ENCODE results near the gene HOXD4. TPM values are rescaled to one million over a fixed set of nuclear protein-coding genes. Genes with fewer than 3 reads are reported as not detected.

The HOXD4 gene
- total RNA-seq, 4 donors from 2014 or later: 1.7 to 13.2 (median 7.0) TPM

DNA sequence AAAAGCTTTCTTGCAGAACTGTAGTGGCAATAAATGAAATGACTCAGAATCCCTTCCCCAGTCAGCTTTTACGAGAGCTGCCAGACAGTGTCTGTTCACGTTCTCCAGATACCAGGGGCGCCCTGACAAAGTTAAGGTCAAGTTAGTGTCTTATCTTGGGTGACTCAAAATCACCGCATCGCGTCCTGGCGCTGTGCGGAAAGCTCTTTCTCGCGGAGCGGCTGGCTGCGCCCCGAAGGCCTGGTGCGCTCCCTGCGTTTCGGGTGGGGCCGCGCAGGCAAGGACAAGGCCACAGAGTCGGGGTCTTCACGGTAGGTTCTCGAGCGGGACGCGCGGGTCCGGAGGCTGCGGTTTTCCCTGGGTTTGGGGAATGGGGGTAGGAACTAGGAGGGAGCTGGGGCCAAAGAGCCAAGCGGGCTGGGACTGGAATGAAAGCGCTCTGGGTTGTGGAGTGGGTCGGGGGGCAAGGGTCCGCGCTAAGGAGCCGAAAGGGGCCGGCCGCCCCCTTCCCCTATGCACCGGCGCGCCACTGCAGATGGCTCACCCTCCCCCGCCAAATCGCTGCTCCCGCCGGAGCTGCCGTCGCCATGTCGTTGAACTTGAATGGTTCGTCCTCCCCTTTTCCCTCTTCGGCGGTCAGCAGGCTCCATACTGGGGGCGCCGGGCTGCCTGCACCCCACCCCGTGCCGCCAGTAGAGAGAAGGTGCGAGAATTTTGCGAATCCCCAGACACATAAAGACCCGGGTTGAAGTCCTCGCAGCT is 46.9 kb upstream of the HOXD4 start:
- Histone ChIP-seq H3K27ac (no peak overlapping the region), H3K4me3 (no peak overlapping the region), H3K9me3 (peaks cover 0 to 5% (median 0%) of the 10 kb centered on the region in 4 donors), H3K4me1 (peaks cover 0 to 34% (median 1%) of the 10 kb centered on the region in 4 donors), H3K27me3 (peaks cover 0 to 88% of the 10 kb centered on the region in 2 donors), H3K36me3 (no peaks in the 10 kb centered on the region)
- TF ChIP-seq POLR2A (IDR thresholded peaks at IDR 0.05): no peak
- TF ChIP-seq, protein P1, sequence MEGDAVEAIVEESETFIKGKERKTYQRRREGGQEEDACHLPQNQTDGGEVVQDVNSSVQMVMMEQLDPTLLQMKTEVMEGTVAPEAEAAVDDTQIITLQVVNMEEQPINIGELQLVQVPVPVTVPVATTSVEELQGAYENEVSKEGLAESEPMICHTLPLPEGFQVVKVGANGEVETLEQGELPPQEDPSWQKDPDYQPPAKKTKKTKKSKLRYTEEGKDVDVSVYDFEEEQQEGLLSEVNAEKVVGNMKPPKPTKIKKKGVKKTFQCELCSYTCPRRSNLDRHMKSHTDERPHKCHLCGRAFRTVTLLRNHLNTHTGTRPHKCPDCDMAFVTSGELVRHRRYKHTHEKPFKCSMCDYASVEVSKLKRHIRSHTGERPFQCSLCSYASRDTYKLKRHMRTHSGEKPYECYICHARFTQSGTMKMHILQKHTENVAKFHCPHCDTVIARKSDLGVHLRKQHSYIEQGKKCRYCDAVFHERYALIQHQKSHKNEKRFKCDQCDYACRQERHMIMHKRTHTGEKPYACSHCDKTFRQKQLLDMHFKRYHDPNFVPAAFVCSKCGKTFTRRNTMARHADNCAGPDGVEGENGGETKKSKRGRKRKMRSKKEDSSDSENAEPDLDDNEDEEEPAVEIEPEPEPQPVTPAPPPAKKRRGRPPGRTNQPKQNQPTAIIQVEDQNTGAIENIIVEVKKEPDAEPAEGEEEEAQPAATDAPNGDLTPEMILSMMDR (IDR thresholded peaks at IDR 0.05): no peak
- peak in 2 of 3 donors; percentile 45 to 48 for DNase-seq

DNA sequence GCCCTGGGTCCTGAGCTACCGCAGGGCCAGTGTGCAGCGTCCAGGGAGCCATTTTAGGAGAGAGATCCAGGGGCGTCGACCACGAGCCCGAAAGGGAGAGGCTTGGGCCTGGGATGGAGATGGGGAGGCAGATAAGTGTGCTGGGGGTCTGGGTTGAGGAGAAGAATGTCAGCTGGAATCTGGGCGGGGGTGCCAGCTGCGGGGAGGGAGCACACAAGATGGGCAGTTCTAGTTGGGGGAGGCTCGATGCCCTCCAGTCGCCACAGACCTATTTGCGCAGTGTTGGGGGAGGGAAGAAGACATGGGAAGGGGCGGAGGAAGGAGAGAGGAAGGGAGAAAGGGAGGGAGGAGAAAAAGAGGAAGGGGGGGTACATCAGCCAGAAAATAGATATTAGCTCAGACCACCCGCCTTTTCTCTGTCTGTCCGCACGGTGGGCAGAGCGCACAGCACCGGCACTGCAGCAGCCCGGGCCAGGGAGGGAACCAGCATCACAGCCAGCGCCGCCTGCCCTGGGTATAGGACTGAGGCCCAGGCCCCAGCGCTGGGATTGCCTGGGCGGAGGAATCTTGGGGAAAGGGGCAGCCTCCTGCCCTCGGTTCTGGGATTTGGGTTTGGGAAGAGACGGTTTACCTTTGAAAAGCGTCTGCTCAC is 46.1 kb upstream of the HOXD4 start:
- no peak overlapping the region for H3K4me3 ChIP-seq
- H3K9me3 ChIP-seq: peaks cover 0 to 5% (median 0%) of the 10 kb centered on the region in 4 donors
- H3K27ac ChIP-seq: no peak overlapping the region
- no peak for DNase-seq
- H3K4me1 ChIP-seq: peaks cover 0 to 34% (median 1%) of the 10 kb centered on the region in 4 donors
- H3K27me3 ChIP-seq: peaks cover 0 to 88% of the 10 kb centered on the region in 2 donors
- TF ChIP-seq, protein P1 (IDR thresholded peaks at IDR 0.05): no peak
- no peak for TF ChIP-seq POLR2A (IDR thresholded peaks at IDR 0.05)
- H3K36me3 ChIP-seq: no peaks in the 10 kb centered on the region

DNA sequence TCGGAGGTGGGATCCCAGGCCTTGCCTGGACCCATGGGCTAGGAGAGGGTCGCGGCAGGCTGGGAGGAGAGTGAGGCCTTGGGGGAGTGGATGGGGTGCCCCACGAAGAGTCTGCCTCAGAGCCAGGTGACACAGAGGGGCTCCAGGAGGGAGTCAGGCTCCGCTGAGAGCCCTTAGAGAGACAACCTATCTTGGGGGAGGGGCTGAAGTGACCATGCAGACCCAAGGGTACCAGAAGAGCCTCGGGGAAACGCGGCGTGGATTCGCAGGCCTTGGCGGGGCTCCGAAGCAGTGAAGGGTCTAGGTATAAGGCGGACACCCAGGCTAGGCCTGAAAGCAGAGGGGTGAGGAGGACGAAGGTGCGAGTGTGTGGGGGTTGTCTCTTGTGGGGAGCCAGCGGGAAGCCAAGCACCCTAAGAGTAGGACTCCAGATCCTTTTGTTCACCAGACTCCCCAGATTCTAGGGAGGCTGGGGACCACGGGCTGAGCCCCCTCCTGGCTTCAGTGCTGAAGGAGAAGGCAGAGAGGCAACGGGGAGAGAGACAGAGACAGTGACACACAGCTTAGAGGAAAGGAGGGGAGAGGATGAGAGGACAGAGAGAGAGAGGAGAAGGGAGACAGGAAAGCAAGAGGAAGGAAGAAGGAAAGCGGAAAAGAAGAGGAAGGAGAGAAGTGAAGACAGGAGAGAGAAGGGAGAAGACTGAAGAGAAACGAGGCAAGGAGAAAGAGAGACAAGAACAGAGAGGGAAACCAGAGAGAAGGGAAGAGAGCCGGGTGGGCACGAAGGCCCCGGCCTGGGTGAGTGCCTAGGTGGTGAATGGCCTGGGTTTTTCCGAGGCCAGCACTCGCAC is 45.4 kb upstream of the HOXD4 start:
- TF ChIP-seq POLR2A (IDR thresholded peaks at IDR 0.05): no peak
- TF ChIP-seq, protein P1 (IDR thresholded peaks at IDR 0.05): no peak
- Histone ChIP-seq H3K36me3 (no peaks in the 10 kb centered on the region), H3K27me3 (peaks cover 0 to 87% of the 10 kb centered on the region in 2 donors), H3K9me3 (peaks cover 0 to 5% (median 0%) of the 10 kb centered on the region in 4 donors), H3K27ac (no peak overlapping the region), H3K4me1 (peaks cover 0 to 34% (median 1%) of the 10 kb centered on the region in 4 donors), H3K4me3 (no peak overlapping the region)
- no peak for DNase-seq

DNA sequence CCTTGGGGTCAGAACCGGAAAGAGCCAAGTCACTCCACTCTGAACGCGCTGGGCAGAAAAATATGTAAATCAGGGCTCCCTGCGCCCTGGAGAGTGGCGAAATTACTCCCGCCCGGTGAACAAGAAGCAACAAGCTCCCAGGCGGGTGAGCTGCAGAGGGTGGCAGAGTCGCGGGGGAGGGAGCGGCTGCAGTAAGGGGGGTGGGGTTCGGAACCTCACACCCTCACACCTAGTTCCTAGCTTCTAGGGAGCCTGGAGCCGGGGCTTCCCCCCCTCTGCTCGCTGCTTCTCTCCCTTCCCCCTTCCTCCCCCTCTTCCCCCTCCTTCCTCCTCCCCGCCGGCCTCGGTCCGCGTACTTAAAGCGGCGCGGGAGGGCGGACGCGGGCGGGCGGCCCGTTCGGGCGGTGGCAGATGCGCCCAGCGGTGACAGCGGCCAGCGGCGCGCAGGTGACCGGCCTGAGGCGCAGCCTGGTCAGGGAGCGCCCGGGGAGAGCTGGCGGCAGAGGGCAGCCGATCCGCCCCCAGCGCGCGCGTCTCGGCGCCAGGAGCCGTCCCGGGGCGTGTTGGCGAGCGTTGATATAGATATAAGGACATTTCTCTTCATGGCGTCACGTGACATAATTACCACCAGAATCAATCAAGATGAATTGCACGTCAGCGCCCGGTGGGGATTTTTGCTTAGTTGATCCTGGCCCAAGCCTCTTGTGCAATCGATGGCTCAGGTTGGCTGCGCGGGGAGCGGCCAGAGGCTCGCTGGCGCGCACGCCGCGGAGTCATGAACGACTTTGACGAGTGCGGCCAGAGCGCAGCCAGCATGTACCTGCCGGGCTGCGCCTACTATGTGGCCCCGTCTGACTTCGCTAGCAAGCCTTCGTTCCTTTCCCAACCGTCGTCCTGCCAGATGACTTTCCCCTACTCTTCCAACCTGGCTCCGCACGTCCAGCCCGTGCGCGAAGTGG is 44.5 kb upstream of the HOXD4 start, which contains the start of gene HOXD11:
Gene HOXD11 (plus strand): TSS at position 700 of the 959 bp plus-strand sequence. CDS start 76 bp downstream, at position 776.
- DNase-seq: peak in 2 of 3 donors; percentile 47 to 54
- H3K4me1 ChIP-seq: peaks cover 0 to 34% (median 1%) of the 10 kb centered on the region in 4 donors

More for the DNA sequence above, 44.5 kb upstream of the HOXD4 start, which contains the start of gene HOXD11:
- Histone ChIP-seq H3K27ac (no peak within 1 kb of the TSS), H3K9me3 (peaks cover 0 to 5% (median 0%) of the 10 kb centered on the region in 4 donors), H3K27me3 (peaks cover 0 to 87% of the 10 kb centered on the region in 2 donors), H3K4me3 (peak within 1 kb of the TSS in 3 of 4 donors; percentile 15 to 31 (median 28)), H3K36me3 (no peaks in the 10 kb centered on the region)
- no peak for TF ChIP-seq POLR2A (IDR thresholded peaks at IDR 0.05)
- TF ChIP-seq, protein P1 (IDR thresholded peaks at IDR 0.05): no peak

All from Peyer's patch (tissue), 4 donors.